ENCODE data around the gene UGT1A9.

The UGT1A9 gene

GRCh38 chr2:233794128-233794658, 122.5 kb downstream of the UGT1A9 start:
- no peaks in the 10 kb centered on the region for H3K27me3 ChIP-seq (ENCODE audit: control insufficient read depth, insufficient read depth, low read length)
- H3K4me1 ChIP-seq (ENCODE audit: control insufficient read depth, insufficient read depth, low read length), result no peaks in the 10 kb centered on the region
- no CpG with 5 or more reads among the region's 17 CpGs for WGBS (ENCODE audit: insufficient coverage, insufficient read length)
- H3K9me3 ChIP-seq (ENCODE audit: control insufficient read depth, insufficient read depth, low read length), result no peaks in the 10 kb centered on the region
- H3K27ac ChIP-seq (ENCODE audit: low read length), result no peak overlapping the region
- H3K36me3 ChIP-seq (ENCODE audit: control insufficient read depth, insufficient read depth, low read length), result 0 out of 2 replicates have a peak, but pooled peaks cover 3% of the 10 kb centered on the region
- no peak for DNase-seq (ENCODE audit: low read depth, low spot score)
- no peak overlapping the region for H3K4me3 ChIP-seq (ENCODE audit: low read length)

GRCh38 chr2:233795735-233796171, 124.1 kb downstream of the UGT1A9 start:
- no peak overlapping the region for H3K4me3 ChIP-seq (ENCODE audit: low read length)
- no peaks in the 10 kb centered on the region for H3K4me1 ChIP-seq (ENCODE audit: control insufficient read depth, insufficient read depth, low read length)
- DNase-seq (ENCODE audit: low read depth, low spot score), result no peak
- no peak overlapping the region for H3K27ac ChIP-seq (ENCODE audit: low read length)
- no peaks in the 10 kb centered on the region for H3K27me3 ChIP-seq (ENCODE audit: control insufficient read depth, insufficient read depth, low read length)
- H3K36me3 ChIP-seq (ENCODE audit: control insufficient read depth, insufficient read depth, low read length), result 0 out of 2 replicates have a peak, but pooled peaks cover 3% of the 10 kb centered on the region
- no CpG with 5 or more reads among the region's 13 CpGs for WGBS (ENCODE audit: insufficient coverage, insufficient read length)
- H3K9me3 ChIP-seq (ENCODE audit: control insufficient read depth, insufficient read depth, low read length), result no peaks in the 10 kb centered on the region

GRCh38 chr2:233796254-233796653, 124.6 kb downstream of the UGT1A9 start:
- no peak for DNase-seq (ENCODE audit: low read depth, low spot score)
- WGBS (ENCODE audit: insufficient coverage, insufficient read length), result no CpG with 5 or more reads among the region's 9 CpGs
- no peak overlapping the region for H3K4me3 ChIP-seq (ENCODE audit: low read length)
- 0 out of 2 replicates have a peak, but pooled peaks cover 3% of the 10 kb centered on the region for H3K36me3 ChIP-seq (ENCODE audit: control insufficient read depth, insufficient read depth, low read length)
- no peak overlapping the region for H3K27ac ChIP-seq (ENCODE audit: low read length)
- H3K9me3 ChIP-seq (ENCODE audit: control insufficient read depth, insufficient read depth, low read length), result no peaks in the 10 kb centered on the region
- no peaks in the 10 kb centered on the region for H3K4me1 ChIP-seq (ENCODE audit: control insufficient read depth, insufficient read depth, low read length)
- H3K27me3 ChIP-seq (ENCODE audit: control insufficient read depth, insufficient read depth, low read length), result no peaks in the 10 kb centered on the region

- no CpG with 5 or more reads among the region's 14 CpGs for WGBS (ENCODE audit: insufficient coverage, insufficient read length)
- H3K4me1 ChIP-seq (ENCODE audit: control insufficient read depth, insufficient read depth, low read length), result no peaks in the 10 kb centered on the region
- no peaks in the 10 kb centered on the region for H3K27me3 ChIP-seq (ENCODE audit: control insufficient read depth, insufficient read depth, low read length)
- 0 out of 2 replicates have a peak, but pooled peaks cover 1% of the 10 kb centered on the region for H3K36me3 ChIP-seq (ENCODE audit: control insufficient read depth, insufficient read depth, low read length)
- H3K27ac ChIP-seq (ENCODE audit: low read length), result no peak overlapping the region
- H3K4me3 ChIP-seq (ENCODE audit: low read length), result no peak overlapping the region
- no peak for DNase-seq (ENCODE audit: low read depth, low spot score)
- no peaks in the 10 kb centered on the region for H3K9me3 ChIP-seq (ENCODE audit: control insufficient read depth, insufficient read depth, low read length)
These were observed 126.8 kb downstream of the UGT1A9 start for GRCh38 chr2:233798335-233799086.

GRCh38 chr2:233799087-233799665, 127.5 kb downstream of the UGT1A9 start:
- Histone ChIP-seq H3K4me1 (ENCODE audit: control insufficient read depth, insufficient read depth, low read length) (no peaks in the 10 kb centered on the region), H3K27ac (ENCODE audit: low read length) (no peak overlapping the region), H3K9me3 (ENCODE audit: control insufficient read depth, insufficient read depth, low read length) (no peaks in the 10 kb centered on the region), H3K4me3 (ENCODE audit: low read length) (no peak overlapping the region), H3K27me3 (ENCODE audit: control insufficient read depth, insufficient read depth, low read length) (no peaks in the 10 kb centered on the region), H3K36me3 (ENCODE audit: control insufficient read depth, insufficient read depth, low read length) (no peaks in the 10 kb centered on the region)
- DNase-seq (ENCODE audit: low read depth, low spot score), result no peak
- no CpG with 5 or more reads among the region's 7 CpGs for WGBS (ENCODE audit: insufficient coverage, insufficient read length)

GRCh38 chr2:233799716-233800115, 128.0 kb downstream of the UGT1A9 start:
- H3K27ac ChIP-seq (ENCODE audit: low read length), result no peak overlapping the region
- no peaks in the 10 kb centered on the region for H3K4me1 ChIP-seq (ENCODE audit: control insufficient read depth, insufficient read depth, low read length)
- no peaks in the 10 kb centered on the region for H3K27me3 ChIP-seq (ENCODE audit: control insufficient read depth, insufficient read depth, low read length)
- H3K4me3 ChIP-seq (ENCODE audit: low read length), result no peak overlapping the region
- no peak for DNase-seq (ENCODE audit: low read depth, low spot score)
- H3K36me3 ChIP-seq (ENCODE audit: control insufficient read depth, insufficient read depth, low read length), result no peaks in the 10 kb centered on the region
- H3K9me3 ChIP-seq (ENCODE audit: control insufficient read depth, insufficient read depth, low read length), result no peaks in the 10 kb centered on the region
- WGBS (ENCODE audit: insufficient coverage, insufficient read length), result no CpG with 5 or more reads among the region's 5 CpGs

- Histone ChIP-seq H3K27ac (ENCODE audit: low read length) (no peak overlapping the region), H3K9me3 (ENCODE audit: control insufficient read depth, insufficient read depth, low read length) (no peaks in the 10 kb centered on the region), H3K4me1 (ENCODE audit: control insufficient read depth, insufficient read depth, low read length) (no peaks in the 10 kb centered on the region), H3K36me3 (ENCODE audit: control insufficient read depth, insufficient read depth, low read length) (no peaks in the 10 kb centered on the region), H3K4me3 (ENCODE audit: low read length) (no peak overlapping the region), H3K27me3 (ENCODE audit: control insufficient read depth, insufficient read depth, low read length) (no peaks in the 10 kb centered on the region)
- DNase-seq (ENCODE audit: low read depth, low spot score), result no peak
- WGBS (ENCODE audit: insufficient coverage, insufficient read length), result no CpG with 5 or more reads among the region's 7 CpGs
These were observed 128.5 kb downstream of the UGT1A9 start for GRCh38 chr2:233800208-233800607.

- H3K9me3 ChIP-seq (ENCODE audit: control insufficient read depth, insufficient read depth, low read length), result no peaks in the 10 kb centered on the region
- no CpG with 5 or more reads among the region's 9 CpGs for WGBS (ENCODE audit: insufficient coverage, insufficient read length)
- H3K36me3 ChIP-seq (ENCODE audit: control insufficient read depth, insufficient read depth, low read length), result no peaks in the 10 kb centered on the region
These were observed 129.8 kb downstream of the UGT1A9 start for GRCh38 chr2:233801357-233802131.

GRCh38 chr2:233802132-233802815, 130.6 kb downstream of the UGT1A9 start:
- Histone ChIP-seq H3K27me3 (ENCODE audit: control insufficient read depth, insufficient read depth, low read length) (no peaks in the 10 kb centered on the region), H3K4me3 (ENCODE audit: low read length) (no peak overlapping the region), H3K36me3 (ENCODE audit: control insufficient read depth, insufficient read depth, low read length) (no peaks in the 10 kb centered on the region), H3K4me1 (ENCODE audit: control insufficient read depth, insufficient read depth, low read length) (no peaks in the 10 kb centered on the region), H3K9me3 (ENCODE audit: control insufficient read depth, insufficient read depth, low read length) (no peaks in the 10 kb centered on the region), H3K27ac (ENCODE audit: low read length) (no peak overlapping the region)
- no CpG with 5 or more reads among the region's 3 CpGs for WGBS (ENCODE audit: insufficient coverage, insufficient read length)
- no peak for DNase-seq (ENCODE audit: low read depth, low spot score)

More at GRCh38 chr2:233801357-233802131, 129.8 kb downstream of the UGT1A9 start:
- Histone ChIP-seq H3K27ac (ENCODE audit: low read length) (no peak overlapping the region), H3K27me3 (ENCODE audit: control insufficient read depth, insufficient read depth, low read length) (no peaks in the 10 kb centered on the region), H3K4me3 (ENCODE audit: low read length) (no peak overlapping the region), H3K4me1 (ENCODE audit: control insufficient read depth, insufficient read depth, low read length) (no peaks in the 10 kb centered on the region)
- no peak for DNase-seq (ENCODE audit: low read depth, low spot score)

All from iPS DF 6.9 (cell line).